C4-2B (cell line): ENCODE results near the gene ARHGEF33.

Source experiments
- H3K27ac ChIP-seq: fragments of 450-650 bp; 2 replicates; pipeline ENCODE4 v1.5.1; 2017
- ZFX ChIP-seq: fragments of 450-650 bp; IDR thresholded peaks from 2 replicates; pipeline ENCODE4 v1.6.1; 2017
- TF ChIP-seq, protein P1 (sequence below): fragments of 450-650 bp; conservative IDR thresholded peaks from 2 replicates; pipeline ENCODE4 v1.5.1; 2017; ENCODE audit warnings: mild to moderate bottlenecking

The ARHGEF33 gene

DNA sequence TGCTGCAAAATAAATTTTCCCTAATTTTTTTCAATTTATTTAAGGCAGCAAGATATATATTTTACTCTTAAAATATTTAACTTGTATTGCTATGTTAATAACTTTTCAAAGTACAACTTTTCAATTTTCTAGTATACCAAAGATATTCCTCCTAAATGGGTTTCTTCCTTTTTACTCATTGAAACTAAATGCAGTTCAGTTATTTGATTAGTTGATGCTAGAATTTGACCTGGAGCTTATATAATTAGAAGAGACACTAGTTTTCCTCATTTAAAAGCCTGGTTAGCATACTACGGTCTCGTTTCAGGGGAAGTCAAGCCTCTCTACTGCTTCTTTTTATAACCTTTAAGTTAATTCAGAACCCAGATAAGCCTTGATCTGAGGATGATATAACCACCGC, at the start of gene ARHGEF33:
Gene ARHGEF33 (plus strand): TSS at position 301 of the 400 bp plus-strand sequence. CDS start 29,573 bp downstream, outside the sequence.
- TF ChIP-seq ZFX: no peak
- TF ChIP-seq, protein P1, sequence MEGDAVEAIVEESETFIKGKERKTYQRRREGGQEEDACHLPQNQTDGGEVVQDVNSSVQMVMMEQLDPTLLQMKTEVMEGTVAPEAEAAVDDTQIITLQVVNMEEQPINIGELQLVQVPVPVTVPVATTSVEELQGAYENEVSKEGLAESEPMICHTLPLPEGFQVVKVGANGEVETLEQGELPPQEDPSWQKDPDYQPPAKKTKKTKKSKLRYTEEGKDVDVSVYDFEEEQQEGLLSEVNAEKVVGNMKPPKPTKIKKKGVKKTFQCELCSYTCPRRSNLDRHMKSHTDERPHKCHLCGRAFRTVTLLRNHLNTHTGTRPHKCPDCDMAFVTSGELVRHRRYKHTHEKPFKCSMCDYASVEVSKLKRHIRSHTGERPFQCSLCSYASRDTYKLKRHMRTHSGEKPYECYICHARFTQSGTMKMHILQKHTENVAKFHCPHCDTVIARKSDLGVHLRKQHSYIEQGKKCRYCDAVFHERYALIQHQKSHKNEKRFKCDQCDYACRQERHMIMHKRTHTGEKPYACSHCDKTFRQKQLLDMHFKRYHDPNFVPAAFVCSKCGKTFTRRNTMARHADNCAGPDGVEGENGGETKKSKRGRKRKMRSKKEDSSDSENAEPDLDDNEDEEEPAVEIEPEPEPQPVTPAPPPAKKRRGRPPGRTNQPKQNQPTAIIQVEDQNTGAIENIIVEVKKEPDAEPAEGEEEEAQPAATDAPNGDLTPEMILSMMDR: no peak
- no peak within 1 kb of the TSS for H3K27ac ChIP-seq

DNA sequence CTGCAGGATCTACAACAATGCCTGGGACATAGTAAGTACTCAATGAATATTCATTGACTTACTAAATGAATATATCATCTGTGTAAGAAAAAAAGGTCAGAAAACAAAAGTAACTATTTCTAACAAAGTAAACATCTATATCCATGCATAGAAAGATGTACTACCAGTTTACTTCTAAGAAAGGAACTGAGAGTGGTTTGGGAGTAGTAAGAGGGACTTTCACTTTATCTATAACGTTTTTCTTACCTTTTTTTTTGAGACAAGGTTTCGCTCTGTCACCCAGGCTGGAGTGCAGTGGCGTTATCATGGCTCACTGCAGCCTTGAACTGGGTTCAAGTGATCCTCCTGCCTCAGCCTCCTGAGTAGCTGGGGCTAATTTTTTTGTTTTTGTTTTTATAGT, 39.6 kb upstream of the ARHGEF33 start:
- no peak overlapping the region for H3K27ac ChIP-seq
- TF ChIP-seq, protein P1: no peak
- no peak for TF ChIP-seq ZFX

DNA sequence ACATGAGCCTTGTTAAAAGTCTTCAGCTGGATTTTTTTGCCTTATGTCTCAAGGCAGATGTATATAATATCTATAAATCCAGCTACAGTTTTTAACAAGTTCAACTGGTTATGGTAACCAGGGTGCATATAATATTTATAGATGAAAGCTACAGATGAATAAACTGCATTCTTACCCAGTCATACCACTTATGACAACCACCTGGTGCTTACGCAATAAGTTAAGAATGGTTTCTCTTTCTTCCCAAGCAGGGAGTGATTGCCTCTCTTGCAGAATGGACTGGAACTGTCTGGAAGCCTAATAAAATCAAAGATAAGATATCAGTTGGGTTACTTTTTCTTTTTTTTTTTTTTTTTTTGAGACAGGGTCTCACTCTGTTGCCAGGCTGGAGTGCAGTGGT, 33.5 kb upstream of the ARHGEF33 start:
- no peak overlapping the region for H3K27ac ChIP-seq
- no peak for TF ChIP-seq ZFX

DNA sequence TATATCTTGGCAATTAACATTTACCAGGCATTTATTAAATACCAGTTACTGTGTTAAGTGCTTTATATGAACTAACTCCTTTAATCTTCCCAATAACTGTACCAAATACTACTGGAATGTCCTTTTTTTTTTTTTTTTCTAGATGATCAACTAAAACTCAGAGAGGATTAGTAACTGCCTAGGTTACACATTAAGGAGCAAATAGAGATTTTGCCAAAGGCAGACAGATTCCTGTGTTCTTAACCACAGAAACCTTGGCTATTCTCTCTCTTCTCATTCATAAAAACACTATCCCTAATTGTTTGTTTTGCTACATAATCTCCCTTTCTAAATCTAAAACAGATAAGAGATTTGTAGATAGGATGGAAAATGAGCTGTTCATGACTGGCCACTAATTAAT, 27.2 kb upstream of the ARHGEF33 start:
- TF ChIP-seq, protein P1: no peak
- TF ChIP-seq ZFX: no peak
- H3K27ac ChIP-seq: no peak overlapping the region

DNA sequence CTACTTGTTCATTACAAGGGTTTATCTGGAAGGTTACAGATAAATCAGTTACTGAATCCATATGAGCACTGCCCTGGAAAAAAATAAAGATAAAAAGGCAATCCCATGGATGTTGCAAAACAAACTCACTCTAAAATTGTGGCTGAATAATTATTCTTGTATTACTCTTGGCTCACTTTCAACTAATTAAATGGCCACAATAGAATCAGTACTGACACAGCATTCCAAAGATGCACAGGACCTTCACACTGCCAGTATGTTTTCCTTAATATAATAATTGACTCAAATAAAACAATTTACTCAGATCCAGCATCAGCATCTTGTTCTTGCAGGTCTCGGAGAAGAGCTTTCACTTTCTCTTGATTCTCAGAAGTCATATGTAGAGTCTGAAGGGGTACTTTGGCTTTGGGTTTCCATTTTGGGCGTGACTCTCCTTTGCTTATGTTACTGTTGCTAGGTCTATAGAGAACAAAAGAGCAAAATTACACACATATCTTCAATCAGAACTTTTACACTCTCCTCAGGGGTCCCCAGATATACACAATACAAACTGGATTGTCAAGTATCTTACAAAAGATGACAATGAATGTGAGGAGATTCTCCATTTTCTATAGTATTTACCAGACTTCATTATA, 26.5 kb upstream of the ARHGEF33 start:
- no peak overlapping the region for H3K27ac ChIP-seq
- no peak for TF ChIP-seq ZFX
- TF ChIP-seq, protein P1: no peak

DNA sequence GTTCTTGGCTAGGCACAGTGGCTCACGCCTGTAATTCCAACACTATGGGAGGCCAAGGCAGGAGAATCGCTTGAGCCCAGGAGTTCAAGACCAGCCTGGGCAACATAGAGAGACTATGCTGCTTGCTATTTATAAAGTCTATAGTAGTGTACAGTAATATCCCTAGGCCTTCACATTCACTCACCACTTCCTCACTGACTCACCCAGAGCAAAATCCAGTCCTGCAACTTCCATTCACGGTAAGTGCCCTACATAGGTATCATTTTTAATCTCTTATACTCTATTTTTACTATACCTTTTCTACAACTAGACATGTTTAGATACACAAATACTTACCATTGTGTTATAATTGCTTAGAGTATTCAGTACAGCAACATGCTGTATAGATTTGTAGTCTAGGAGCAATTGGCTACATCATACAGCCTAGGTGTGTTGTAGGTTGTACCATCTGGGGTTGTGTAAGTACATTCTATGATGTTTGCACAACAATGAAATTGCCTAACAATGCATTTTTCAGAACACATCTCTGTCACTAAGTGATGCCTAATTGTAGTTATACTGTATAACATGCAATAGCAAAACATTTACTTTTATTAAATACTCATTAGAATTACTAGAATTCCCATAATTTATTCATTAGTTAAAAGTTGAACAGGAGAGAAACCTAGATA, 22.8 kb upstream of the ARHGEF33 start:
- no peak for TF ChIP-seq ZFX
- TF ChIP-seq, protein P1: no peak
- H3K27ac ChIP-seq: no peak overlapping the region

DNA sequence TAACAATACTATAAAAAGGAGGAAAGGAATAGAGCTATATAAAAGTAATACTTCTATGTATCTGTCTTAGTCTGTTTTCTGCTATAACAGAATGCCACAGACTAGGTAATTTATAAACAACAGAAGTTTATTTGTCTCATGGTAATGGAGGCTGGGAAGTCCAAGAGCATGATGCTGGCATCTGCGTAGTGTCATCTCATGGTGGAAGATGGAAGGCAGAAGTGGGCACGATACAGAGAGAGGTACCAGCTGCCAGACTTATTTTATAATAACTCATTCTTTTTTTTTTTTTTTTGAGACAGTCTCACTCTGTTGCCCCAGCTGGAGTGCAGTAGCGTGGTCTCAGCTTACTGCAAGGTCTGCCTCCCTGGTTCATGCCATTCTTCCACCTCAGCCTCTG, 18.2 kb upstream of the ARHGEF33 start:
- no peak overlapping the region for H3K27ac ChIP-seq
- TF ChIP-seq ZFX: no peak
- TF ChIP-seq, protein P1: no peak

DNA sequence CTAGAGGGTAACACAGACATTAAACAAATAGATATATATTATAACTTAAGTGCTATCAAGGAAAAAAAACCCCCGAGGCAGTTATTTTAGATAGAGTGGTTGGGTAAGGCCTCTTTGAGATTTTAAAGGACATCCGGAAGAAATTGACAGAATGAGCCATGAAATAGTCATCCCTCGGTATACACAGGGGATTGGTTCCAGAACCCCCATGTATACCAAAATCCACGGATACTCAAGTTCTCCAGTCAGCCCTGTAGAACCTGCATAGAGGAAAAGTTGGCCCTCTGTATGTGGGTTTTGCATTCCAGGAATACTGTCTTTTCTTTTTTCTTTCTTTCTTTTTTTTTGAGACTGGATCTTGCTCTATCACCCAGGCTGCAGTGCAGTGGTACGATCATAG, 15.9 kb upstream of the ARHGEF33 start:
- no peak overlapping the region for H3K27ac ChIP-seq
- TF ChIP-seq ZFX: no peak
- TF ChIP-seq, protein P1: no peak
